ENCODE measurements around the gene OSBPL2. TPM values are rescaled to one million over a fixed set of nuclear protein-coding genes. Genes with fewer than 3 reads are reported as not detected.

The OSBPL2 gene
- total and polyA plus RNA-seq, 2 experiments from 2014 or later: 16.6 to 31.2 TPM

DNA sequence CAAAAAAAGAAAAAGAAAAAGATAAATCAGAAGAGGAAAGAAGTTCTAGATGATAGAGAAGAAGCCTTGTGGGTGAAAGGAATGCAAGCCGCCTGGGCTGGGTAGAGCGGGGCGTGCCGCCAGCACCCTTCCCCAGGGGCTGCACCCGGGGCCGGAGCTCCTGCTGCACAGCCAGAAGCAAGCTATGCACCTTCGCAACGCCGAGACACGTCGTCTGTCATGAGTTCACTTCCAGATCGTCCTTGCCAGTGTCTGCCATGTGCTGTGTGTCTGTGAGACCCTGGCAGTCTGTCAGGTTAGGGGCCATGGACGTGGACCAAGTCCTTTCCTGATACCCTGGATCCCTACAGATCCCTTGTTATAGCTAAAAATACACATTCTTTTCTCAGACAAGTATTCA lies 38.9 kb downstream of the OSBPL2 start:
- no peaks in the 10 kb centered on the region for H3K9me2 ChIP-seq (ENCODE audit: insufficient read depth)
- no peaks in the 10 kb centered on the region; the same call in 1 of the 2 replicates for H4K20me1 ChIP-seq (replicated peaks; ENCODE audit: insufficient read depth)
- no peaks in the 10 kb centered on the region; the same call in 2 of the 3 replicates for H3K4me1 Mint-ChIP-seq
- no peak overlapping the region for H3K4me2 ChIP-seq
- no peaks in the 10 kb centered on the region for H3K4me1 ChIP-seq (ENCODE audit: insufficient read depth)
- H2AFZ ChIP-seq: no peak overlapping the region
- H3K79me2 ChIP-seq (replicated peaks; ENCODE audit: insufficient read depth): no peaks in the 10 kb centered on the region
- ATAC-seq (no peak), DNase-seq (ENCODE audit: low spot score) (no peak)
- H3F3A ChIP-seq (replicated peaks; ENCODE audit: low read depth): no peaks in the 10 kb centered on the region
- no peak overlapping the region for H3K4me3 ChIP-seq
- H3K27me3 Mint-ChIP-seq (ENCODE audit: insufficient read depth, low read depth, poor library complexity): no peaks in the 10 kb centered on the region
- no peaks in the 10 kb centered on the region for H3K27me3 ChIP-seq (ENCODE audit: insufficient read depth)
- H3K36me3 ChIP-seq (ENCODE audit: insufficient read depth): peaks cover 11% of the 10 kb centered on the region; the same call in 1 of the 2 replicates
- no peaks in the 10 kb centered on the region for H3K9me3 Mint-ChIP-seq
- no peak overlapping the region for H3K27ac Mint-ChIP-seq
- TF ChIP-seq ZNF331 (CRISPR knock-in tag; IDR thresholded peaks at IDR 0.05; ENCODE audit: low read depth) (no peak), EZH2 (IDR thresholded peaks at IDR 0.05; ENCODE audit: low read depth, unreplicated experiment) (no peak), STAT1 (IDR thresholded peaks at IDR 0.05; ENCODE audit: unreplicated experiment) (no peak), POLR2AphosphoS5 (IDR thresholded peaks at IDR 0.05; ENCODE audit: low read depth) (no peak), ZNF114 (CRISPR knock-in tag; IDR thresholded peaks at IDR 0.05) (no peak), NANOG (IDR thresholded peaks at IDR 0.05; ENCODE audit: borderline replicate concordance) (no peak), CREB1 (CRISPR knock-in tag; IDR thresholded peaks at IDR 0.05; ENCODE audit: low read depth) (no peak), JUNB (IDR thresholded peaks at IDR 0.05; ENCODE audit: unreplicated experiment) (no peak), EZH2phosphoT487 (IDR thresholded peaks at IDR 0.05; ENCODE audit: unreplicated experiment) (no peak)
- TF ChIP-seq, protein P1, sequence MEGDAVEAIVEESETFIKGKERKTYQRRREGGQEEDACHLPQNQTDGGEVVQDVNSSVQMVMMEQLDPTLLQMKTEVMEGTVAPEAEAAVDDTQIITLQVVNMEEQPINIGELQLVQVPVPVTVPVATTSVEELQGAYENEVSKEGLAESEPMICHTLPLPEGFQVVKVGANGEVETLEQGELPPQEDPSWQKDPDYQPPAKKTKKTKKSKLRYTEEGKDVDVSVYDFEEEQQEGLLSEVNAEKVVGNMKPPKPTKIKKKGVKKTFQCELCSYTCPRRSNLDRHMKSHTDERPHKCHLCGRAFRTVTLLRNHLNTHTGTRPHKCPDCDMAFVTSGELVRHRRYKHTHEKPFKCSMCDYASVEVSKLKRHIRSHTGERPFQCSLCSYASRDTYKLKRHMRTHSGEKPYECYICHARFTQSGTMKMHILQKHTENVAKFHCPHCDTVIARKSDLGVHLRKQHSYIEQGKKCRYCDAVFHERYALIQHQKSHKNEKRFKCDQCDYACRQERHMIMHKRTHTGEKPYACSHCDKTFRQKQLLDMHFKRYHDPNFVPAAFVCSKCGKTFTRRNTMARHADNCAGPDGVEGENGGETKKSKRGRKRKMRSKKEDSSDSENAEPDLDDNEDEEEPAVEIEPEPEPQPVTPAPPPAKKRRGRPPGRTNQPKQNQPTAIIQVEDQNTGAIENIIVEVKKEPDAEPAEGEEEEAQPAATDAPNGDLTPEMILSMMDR (conservative IDR thresholded peaks at IDR 0.05; ENCODE audit: low read depth in 2 of 2): no peak
- TF ChIP-seq, protein P2, sequence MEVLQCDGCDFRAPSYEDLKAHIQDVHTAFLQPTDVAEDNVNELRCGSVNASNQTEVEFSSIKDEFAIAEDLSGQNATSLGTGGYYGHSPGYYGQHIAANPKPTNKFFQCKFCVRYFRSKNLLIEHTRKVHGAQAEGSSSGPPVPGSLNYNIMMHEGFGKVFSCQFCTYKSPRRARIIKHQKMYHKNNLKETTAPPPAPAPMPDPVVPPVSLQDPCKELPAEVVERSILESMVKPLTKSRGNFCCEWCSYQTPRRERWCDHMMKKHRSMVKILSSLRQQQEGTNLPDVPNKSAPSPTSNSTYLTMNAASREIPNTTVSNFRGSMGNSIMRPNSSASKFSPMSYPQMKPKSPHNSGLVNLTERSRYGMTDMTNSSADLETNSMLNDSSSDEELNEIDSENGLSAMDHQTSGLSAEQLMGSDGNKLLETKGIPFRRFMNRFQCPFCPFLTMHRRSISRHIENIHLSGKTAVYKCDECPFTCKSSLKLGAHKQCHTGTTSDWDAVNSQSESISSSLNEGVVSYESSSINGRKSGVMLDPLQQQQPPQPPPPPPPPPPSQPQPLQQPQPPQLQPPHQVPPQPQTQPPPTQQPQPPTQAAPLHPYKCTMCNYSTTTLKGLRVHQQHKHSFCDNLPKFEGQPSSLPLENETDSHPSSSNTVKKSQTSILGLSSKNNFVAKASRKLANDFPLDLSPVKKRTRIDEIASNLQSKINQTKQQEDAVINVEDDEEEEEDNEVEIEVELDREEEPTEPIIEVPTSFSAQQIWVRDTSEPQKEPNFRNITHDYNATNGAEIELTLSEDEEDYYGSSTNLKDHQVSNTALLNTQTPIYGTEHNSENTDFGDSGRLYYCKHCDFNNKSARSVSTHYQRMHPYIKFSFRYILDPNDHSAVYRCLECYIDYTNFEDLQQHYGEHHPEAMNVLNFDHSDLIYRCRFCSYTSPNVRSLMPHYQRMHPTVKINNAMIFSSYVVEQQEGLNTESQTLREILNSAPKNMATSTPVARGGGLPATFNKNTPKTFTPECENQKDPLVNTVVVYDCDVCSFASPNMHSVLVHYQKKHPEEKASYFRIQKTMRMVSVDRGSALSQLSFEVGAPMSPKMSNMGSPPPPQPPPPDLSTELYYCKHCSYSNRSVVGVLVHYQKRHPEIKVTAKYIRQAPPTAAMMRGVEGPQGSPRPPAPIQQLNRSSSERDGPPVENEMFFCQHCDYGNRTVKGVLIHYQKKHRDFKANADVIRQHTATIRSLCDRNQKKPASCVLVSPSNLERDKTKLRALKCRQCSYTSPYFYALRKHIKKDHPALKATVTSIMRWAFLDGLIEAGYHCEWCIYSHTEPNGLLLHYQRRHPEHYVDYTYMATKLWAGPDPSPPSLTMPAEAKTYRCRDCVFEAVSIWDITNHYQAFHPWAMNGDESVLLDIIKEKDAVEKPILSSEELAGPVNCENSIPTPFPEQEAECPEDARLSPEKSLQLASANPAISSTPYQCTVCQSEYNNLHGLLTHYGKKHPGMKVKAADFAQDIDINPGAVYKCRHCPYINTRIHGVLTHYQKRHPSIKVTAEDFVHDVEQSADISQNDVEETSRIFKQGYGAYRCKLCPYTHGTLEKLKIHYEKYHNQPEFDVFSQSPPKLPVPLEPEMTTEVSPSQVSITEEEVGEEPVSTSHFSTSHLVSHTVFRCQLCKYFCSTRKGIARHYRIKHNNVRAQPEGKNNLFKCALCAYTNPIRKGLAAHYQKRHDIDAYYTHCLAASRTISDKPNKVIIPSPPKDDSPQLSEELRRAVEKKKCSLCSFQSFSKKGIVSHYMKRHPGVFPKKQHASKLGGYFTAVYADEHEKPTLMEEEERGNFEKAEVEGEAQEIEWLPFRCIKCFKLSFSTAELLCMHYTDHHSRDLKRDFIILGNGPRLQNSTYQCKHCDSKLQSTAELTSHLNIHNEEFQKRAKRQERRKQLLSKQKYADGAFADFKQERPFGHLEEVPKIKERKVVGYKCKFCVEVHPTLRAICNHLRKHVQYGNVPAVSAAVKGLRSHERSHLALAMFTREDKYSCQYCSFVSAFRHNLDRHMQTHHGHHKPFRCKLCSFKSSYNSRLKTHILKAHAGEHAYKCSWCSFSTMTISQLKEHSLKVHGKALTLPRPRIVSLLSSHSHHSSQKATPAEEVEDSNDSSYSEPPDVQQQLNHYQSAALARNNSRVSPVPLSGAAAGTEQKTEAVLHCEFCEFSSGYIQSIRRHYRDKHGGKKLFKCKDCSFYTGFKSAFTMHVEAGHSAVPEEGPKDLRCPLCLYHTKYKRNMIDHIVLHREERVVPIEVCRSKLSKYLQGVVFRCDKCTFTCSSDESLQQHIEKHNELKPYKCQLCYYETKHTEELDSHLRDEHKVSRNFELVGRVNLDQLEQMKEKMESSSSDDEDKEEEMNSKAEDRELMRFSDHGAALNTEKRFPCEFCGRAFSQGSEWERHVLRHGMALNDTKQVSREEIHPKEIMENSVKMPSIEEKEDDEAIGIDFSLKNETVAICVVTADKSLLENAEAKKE (CRISPR knock-in tag; IDR thresholded peaks at IDR 0.05): no peak
- TF ChIP-seq, protein P3, sequence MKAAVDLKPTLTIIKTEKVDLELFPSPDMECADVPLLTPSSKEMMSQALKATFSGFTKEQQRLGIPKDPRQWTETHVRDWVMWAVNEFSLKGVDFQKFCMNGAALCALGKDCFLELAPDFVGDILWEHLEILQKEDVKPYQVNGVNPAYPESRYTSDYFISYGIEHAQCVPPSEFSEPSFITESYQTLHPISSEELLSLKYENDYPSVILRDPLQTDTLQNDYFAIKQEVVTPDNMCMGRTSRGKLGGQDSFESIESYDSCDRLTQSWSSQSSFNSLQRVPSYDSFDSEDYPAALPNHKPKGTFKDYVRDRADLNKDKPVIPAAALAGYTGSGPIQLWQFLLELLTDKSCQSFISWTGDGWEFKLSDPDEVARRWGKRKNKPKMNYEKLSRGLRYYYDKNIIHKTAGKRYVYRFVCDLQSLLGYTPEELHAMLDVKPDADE (IDR thresholded peaks at IDR 0.05): no peak
- TF ChIP-seq, protein P4, sequence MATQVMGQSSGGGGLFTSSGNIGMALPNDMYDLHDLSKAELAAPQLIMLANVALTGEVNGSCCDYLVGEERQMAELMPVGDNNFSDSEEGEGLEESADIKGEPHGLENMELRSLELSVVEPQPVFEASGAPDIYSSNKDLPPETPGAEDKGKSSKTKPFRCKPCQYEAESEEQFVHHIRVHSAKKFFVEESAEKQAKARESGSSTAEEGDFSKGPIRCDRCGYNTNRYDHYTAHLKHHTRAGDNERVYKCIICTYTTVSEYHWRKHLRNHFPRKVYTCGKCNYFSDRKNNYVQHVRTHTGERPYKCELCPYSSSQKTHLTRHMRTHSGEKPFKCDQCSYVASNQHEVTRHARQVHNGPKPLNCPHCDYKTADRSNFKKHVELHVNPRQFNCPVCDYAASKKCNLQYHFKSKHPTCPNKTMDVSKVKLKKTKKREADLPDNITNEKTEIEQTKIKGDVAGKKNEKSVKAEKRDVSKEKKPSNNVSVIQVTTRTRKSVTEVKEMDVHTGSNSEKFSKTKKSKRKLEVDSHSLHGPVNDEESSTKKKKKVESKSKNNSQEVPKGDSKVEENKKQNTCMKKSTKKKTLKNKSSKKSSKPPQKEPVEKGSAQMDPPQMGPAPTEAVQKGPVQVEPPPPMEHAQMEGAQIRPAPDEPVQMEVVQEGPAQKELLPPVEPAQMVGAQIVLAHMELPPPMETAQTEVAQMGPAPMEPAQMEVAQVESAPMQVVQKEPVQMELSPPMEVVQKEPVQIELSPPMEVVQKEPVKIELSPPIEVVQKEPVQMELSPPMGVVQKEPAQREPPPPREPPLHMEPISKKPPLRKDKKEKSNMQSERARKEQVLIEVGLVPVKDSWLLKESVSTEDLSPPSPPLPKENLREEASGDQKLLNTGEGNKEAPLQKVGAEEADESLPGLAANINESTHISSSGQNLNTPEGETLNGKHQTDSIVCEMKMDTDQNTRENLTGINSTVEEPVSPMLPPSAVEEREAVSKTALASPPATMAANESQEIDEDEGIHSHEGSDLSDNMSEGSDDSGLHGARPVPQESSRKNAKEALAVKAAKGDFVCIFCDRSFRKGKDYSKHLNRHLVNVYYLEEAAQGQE (IDR thresholded peaks at IDR 0.05; ENCODE audit: unreplicated experiment): no peak
- H3K36me3 Mint-ChIP-seq (ENCODE audit: low read depth): peaks cover 44% of the 10 kb centered on the region
- H3K4me3 Mint-ChIP-seq: no peak overlapping the region
- H3K27ac ChIP-seq (ENCODE audit: low read depth): no peak overlapping the region

Data from GM23338 (cell line).